HG03159 (cell line): Measurements from ENCODE around the gene CSNK2A1.

ENCODE experiments used
- ATAC-seq: cut with Tn5 transposase; IDR thresholded peaks from one replicate; pipeline ENCODE4 v1.9.1; 2021; ENCODE audit warnings: mild to moderate bottlenecking, moderate library complexity; ENCODE audit not compliant: unreplicated experiment

Gene CSNK2A1

DNA sequence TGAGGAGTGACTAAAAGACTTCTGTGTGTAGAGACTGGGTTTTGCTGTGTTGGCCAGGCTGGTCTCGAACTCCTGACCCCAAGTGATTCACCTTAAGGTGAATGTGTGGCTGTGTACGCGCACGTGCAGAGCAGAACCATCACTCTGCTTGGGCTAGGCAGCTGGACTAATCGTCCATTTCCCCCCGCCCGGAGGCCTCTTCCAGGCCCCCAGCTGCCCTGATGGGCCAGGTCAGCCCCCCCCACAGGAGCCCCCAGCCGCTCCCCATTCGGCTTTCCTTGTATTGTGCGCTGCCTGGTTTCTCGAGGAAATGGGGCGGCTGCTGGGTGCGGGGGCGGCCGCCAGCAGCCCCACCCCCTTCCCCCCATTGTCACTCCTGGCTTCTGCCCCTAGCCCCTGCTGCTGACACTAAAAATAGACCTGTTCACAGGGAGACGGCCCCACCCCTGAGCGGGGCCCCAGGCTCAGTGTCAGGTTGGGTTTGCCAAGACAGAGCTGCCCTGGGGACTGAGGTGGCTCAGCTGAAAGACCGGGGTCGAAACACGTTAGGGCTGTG, 24.6 kb upstream of the CSNK2A1 start:
- ATAC-seq = no peak

GRCh38 chr20:564192-564591, 20.6 kb upstream of the CSNK2A1 start:
- ATAC-seq = no peak

DNA sequence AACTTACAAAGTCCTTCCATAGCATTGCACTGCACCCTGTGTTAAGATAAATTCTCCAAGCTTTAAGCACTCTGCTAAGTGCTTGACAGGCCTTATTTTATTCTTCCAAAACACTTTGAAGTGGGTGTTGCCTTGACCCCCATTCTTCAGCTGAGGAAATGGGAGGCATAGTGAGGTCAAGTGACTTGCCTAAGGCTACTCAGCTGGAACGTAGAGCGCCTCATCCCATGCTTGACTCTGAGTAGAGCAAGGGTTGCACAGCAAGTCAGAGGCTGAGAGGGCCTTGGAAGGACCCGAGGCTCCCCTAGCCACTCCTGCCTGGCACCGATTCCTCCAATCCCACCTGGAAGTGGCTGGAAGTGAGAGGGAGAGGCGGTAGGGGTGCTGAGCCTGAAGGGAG, 19.6 kb upstream of the CSNK2A1 start:
- ATAC-seq = no peak

- no peak for ATAC-seq
These were observed 18.8 kb upstream of the CSNK2A1 start for GRCh38 chr20:562232-562897.

DNA sequence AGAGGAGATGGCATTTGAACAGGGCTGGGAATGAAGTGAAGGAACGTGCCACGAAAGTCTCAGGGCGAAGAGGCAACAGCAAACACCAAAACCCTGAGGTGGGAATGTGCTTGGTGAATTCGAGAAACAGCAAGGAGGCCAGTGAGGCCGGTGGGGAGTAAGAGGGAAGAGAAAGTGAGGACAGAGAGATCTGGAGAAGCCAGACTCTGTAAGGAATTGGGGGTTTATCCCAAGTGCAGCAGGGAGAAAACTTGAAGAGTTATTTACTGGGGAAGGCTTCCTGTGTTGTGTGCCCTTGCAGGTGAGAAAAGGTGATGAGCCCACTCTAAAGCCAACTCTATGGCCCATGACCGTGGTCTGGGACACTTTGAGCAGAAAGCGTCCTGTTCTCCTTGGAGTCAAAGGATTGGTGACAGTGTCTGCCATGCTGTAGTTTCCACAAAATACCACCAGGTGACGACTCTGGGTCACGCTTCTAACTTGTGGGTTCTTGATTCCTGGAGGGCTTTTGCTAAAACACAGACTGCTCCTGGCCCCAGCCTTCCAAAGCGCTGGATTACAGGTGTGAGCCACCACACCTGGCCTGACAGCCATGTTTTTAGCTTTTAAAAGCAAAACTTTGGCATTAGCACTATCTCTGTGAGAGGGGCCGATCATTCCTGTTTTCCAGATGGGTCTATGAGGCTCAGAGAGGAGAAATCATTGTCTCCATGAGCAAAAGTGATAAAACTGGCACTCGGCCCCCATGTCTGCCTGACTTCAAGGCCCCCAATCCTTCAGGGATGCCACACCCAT, 18.0 kb upstream of the CSNK2A1 start:
- no peak for ATAC-seq

GRCh38 chr20:560680-561079, 17.1 kb upstream of the CSNK2A1 start:
- no peak for ATAC-seq

DNA sequence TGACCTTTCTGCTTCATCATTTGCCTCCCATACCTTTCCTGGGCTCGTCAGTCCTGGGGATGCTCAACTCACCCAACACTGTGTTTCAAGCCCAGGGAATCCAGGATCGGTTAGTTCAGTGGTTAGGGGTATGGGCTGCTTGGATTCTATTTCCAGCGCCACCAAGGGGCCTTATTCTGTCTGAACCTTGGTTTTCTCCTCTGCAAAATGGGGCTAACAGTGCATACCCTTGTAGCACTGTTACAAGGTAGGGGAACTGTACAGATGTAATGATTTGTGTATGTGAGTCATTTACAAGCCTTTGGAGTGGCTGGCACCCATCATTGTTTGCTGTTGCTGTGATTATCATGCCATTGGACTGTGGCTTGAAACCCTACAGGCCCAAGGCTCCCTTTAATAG, 14.5 kb upstream of the CSNK2A1 start:
- ATAC-seq = no peak

- no peak for ATAC-seq
These were observed 13.4 kb upstream of the CSNK2A1 start for GRCh38 chr20:556984-557383.

DNA sequence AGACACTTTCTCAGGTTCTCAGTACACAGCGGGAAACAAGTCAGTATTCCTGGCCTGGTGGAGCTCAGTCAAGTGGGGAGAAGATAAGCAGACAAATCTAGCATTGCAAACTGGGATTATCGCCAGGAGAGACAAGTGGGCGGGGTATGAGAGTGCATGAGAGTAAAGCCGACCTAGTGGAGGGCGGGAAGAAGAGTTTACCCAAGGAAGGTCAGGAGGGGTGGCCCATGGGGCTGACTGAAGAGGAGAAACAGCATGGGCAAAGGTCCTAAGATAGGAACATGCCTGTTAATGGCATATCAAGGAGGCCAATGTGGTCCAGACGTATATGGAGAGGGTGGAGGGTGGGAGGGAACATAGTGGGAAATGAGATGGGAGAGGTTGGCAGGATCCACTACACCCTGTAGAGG, 12.4 kb upstream of the CSNK2A1 start:
- ATAC-seq = no peak

DNA sequence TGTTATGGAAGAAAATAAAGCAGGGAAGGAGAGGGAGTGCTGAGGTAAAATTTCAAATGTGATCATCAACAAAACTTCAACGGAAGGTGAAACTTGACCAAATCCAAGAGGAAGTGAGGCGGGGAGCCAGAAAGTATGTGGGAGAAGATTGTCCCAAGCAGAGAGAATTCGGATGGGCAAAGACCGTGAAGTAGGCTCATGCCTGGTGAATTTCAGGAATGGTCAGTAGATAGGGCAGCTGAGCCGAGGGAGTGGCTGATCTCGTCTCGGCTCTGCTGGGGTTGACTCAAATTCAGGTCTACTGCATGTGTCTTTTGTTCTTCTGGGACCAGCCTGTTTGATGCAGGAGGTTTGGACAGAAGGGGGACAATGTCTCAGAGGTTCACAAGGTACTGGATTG, 7.0 kb upstream of the CSNK2A1 start:
- no peak for ATAC-seq

DNA sequence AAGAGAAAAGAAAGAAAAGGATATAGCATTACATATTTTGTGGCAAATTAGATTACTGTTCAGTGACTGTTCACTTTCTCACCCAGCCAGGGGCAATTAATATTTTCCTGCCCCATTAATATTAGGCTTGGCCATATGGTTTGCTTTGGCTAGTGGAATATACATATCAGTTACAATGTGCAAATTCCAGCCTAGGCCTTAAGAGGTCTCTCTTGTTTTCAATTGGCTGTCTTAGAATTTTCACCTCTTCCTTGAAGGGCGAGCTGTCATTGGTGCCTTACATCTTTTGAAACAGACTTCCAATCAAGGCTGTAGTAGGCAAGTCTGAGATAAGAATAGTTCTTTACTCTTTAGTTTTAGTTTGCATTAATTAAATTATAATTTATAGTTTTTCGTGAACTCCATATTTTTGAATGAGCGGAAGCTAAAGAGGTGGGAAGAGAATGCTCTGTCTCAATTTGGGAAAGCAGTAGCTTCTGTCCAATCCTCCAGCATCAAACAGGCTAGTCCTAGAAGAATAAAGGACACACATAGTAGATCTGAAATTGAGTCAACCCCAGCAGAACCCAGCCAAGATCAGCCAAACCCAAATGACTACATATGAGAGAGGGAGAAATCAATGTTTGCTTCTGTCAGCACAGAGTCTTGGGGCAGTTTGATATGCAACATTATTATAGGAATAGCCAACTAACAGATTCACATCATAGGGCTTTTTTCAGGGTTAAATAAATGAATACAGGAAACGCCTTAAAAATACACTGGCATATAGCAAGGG, 6.3 kb upstream of the CSNK2A1 start:
- ATAC-seq = no peak

- no peak for ATAC-seq
These were observed 5.3 kb upstream of the CSNK2A1 start for GRCh38 chr20:548906-549305.

DNA sequence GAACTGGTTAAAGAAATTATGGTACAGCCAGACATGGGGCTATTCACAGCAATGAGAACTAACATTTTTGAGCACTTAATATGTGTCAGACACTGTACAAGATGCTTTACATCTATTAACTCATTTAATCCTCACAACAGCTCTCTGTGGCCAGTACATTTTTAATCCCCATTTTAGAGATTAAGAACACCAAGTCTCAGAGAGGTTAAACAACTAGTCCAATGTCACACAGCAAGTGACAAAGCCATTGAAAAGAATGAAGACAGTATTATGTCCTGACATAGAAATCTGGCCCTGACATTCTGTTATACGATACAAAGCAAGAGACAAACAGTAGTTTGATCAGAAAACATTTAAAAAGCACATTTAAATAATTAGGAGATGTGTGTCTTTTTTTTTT, 3.8 kb upstream of the CSNK2A1 start:
- ATAC-seq = no peak

- no peak for ATAC-seq
These were observed 2.8 kb upstream of the CSNK2A1 start for GRCh38 chr20:546353-546752.

DNA sequence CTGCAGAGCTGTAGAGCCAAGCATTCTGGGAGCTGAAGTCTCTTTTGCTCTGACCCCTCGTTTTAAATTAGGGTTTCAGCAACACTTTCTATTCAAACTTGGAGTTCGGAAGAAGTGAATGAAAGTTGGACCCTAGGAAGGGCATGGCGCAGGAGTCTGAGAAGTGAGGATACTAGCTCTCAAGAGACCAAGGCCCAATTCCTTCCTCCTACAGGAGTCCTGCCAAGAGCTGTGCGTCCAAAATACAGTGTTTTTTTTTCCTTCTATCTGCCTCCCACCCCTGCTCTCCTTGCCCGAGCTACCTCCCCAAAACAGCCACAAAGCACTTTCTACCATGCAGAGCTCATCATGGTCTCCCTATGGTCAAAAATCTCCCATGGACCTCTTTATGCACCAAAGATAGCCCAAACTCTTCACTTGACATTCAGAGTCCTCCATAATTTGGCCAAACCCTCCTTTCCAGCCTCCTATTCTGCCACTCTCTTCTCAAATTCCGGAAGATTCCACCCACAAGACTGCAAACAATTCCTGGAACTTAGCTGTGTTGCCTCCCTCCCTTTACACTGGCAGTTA, 649 bp upstream of the CSNK2A1 start:
- ATAC-seq = no peak

- ATAC-seq = peak; percentile 10
These were observed 717 bp downstream of the CSNK2A1 start for GRCh38 chr20:542777-543368.

GRCh38 chr20:540391-541201, 3.0 kb downstream of the CSNK2A1 start:
- ATAC-seq = no peak

GRCh38 chr20:539848-540247, 3.7 kb downstream of the CSNK2A1 start:
- no peak for ATAC-seq

GRCh38 chr20:539191-539590, 4.4 kb downstream of the CSNK2A1 start:
- ATAC-seq = no peak

DNA sequence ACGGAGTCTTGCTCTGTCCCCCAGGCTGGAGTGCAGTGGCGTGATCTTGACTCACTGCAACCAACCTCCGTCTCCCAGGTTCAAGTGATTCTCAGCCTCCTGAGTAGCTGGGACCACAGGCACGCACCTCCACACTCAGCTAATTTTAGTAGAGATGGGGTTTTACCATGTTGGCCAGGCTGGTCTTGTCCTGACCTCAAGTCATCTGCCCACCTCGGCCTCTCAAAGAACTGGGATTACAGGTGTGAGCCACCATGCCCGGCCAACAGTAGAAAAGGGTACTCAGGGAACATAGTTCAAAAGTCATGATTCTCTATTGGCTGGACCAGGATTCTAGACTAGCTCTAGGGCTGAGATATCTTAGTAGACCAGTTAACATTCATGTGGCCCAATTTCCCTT, 5.6 kb downstream of the CSNK2A1 start:
- ATAC-seq = no peak
